Gastrocnemius medialis (tissue), 4 donors: ENCODE measurements around the gene XRCC3.

Experiments used
- CTCF ChIP-seq, 5 experiments: fragments of 450-650 bp in 3 of 5; fragments of 200-600 bp in 2 of 5; sonication (generic) in 2 of 5; IDR thresholded peaks in 4 of 5; conservative IDR thresholded peaks in 1 of 5; 1 replicate in 4 of 5; 2 replicates in 1 of 5; pipeline ENCODE4 v1.5.1; 2016 to 2019; ENCODE audit warnings: antibody characterized with exemption in 5 of 5, mild to moderate bottlenecking in 3 of 5, moderate library complexity in 3 of 5
- POLR2A ChIP-seq, 2 donors: fragments of 450-650 bp; IDR thresholded peaks; one replicate each; pipeline ENCODE4 v1.6.1; 2017; ENCODE audit warnings: antibody characterized with exemption in 2 of 2, mild to moderate bottlenecking in 2 of 2, moderate library complexity in 2 of 2

DNA sequence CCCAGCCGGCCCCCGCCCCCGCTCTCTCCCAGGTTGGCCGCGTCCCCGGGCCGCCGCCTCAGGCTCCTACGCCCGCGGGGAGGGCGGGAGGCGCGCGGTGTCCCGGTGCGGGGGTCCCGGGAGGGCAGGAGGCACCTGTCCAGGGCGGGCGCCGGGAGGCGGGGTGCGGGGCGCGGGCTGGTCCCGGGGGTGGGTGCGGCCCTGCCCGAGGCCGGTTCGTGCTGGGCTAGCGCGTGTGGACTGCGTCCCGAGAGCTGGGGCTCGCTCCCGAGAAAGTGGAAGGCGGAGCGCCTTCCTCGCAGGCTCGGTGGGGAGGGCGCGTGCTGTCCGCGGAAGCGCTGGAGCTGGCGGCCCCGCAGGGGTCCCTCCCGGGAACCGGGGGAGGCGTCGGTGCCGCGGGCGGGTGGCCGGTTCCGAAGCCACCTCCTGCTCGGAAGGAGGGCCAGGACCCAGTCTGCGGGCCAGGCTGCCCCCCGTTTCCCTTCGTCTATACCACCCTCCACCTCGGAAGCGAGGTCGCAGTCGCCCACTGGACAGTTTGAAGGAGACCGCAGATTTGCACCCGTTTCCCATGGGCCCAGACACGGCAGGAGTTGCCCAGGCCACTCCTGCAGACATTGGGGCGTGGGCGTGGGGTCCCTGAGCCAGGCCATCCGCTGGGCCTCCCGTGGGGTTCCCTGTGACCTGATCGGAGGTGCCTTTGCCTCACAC is 995 bp upstream of the XRCC3 start:
- TF ChIP-seq CTCF (IDR thresholded peaks at IDR 0.05 in 4 of 5, conservative IDR thresholded peaks at IDR 0.05 in 1 of 5) (no peak), POLR2A (IDR thresholded peaks at IDR 0.05) (no peak)
